Left colon (tissue), 2 donors: Measurements from ENCODE around the gene HP. TPM values are rescaled to one million over a fixed set of nuclear protein-coding genes. Genes with fewer than 3 reads are reported as not detected.
"Not testable (repeated sequence)": the region's sequence is repeated elsewhere in the genome, so short reads cannot be mapped to it uniquely, and the experiment has no call there.

ENCODE experiments used
- ATAC-seq: fragments of 200-7000 bp; cut with Tn5 transposase; one replicate; pipeline ENCODE4 v1.9.1; 2020; ENCODE audit warnings: mild to moderate bottlenecking, moderate library complexity
- DNase-seq, 2 donors: peaks; one replicate each; pipeline ENCODE4 v3.0.0-alpha.2; 2020
- intact Hi-C, 2 donors: fragments of 100-400 bp; cut with DNase I in 1 of 2; cut with micrococcal nuclease in 1 of 2; formaldehyde crosslinking; loops; one replicate each; pipeline versions ENCODE4 v1.11.2 to v1.14.0; 2022; cut with DNase I, micrococcal nuclease
- total RNA-seq, 2 donors: library from RNA; stranded (reverse); fragmentation: NEBNext Ultra II Directional; extraction: Animal tissue kit (Norgen Biotek cat#: 25700); gene quantifications; one replicate each; pipeline ENCODE4 v1.2.1, GENCODE V29; 2021
- donor health status: DM: no; HTN: no; CAD: no.
- donor health status: DM: yes; HTN: yes; CAD: no.

Gene HP
- total RNA-seq, 2 donors from 2014 or later, result not detected

GRCh38 chr16:72029567-72030271, 24.6 kb upstream of the HP start:
- ATAC-seq (no peak), DNase-seq (no peak)
- intact Hi-C loops, result no loop called here

- no peak for ATAC-seq
- DNase-seq, result no peak
- intact Hi-C loops, result no loop called here
These were observed 20.9 kb upstream of the HP start for GRCh38 chr16:72033437-72033836.

GRCh38 chr16:72036098-72036497, 18.2 kb upstream of the HP start:
- intact Hi-C loops, result no loop called here
- ATAC-seq (no peak), DNase-seq (no peak)

GRCh38 chr16:72042157-72042660, 12.1 kb upstream of the HP start:
- DNase-seq (no peak), ATAC-seq (no peak)
- intact Hi-C loops, result no loop called here

GRCh38 chr16:72043058-72043457, 11.2 kb upstream of the HP start:
- ATAC-seq (no peak), DNase-seq (no peak)
- intact Hi-C loops, result no loop called here

- ATAC-seq (no peak), DNase-seq (no peak)
- intact Hi-C loops, result no loop called here
These were observed 10.8 kb upstream of the HP start for GRCh38 chr16:72043539-72043938.

- no peak for ATAC-seq
- intact Hi-C loops, result no loop called here
- DNase-seq, result no peak
These were observed 10.0 kb upstream of the HP start for GRCh38 chr16:72044296-72044695.

GRCh38 chr16:72044825-72045359, 9.4 kb upstream of the HP start:
- DNase-seq (no peak), ATAC-seq (no peak)
- intact Hi-C loops, result no loop called here

GRCh38 chr16:72049110-72049509, 5.2 kb upstream of the HP start:
- no peak for ATAC-seq
- intact Hi-C loops, result no loop called here

GRCh38 chr16:72050769-72051464, 3.4 kb upstream of the HP start:
- intact Hi-C loops, result no loop called here
- DNase-seq (no peak), ATAC-seq (no peak)

More at GRCh38 chr16:72049110-72049509, 5.2 kb upstream of the HP start:
- no peak for DNase-seq

- intact Hi-C loops, result no loop called here
- ATAC-seq, result no peak
- no peak for DNase-seq
These were observed 2.5 kb upstream of the HP start for GRCh38 chr16:72051818-72052217.

- DNase-seq, result no peak
- ATAC-seq, result no peak
- intact Hi-C loops, result no loop called here
These were observed 1.6 kb downstream of the HP start for GRCh38 chr16:72055911-72056310.

GRCh38 chr16:72057313-72057712, 3.0 kb downstream of the HP start:
- DNase-seq, intact Hi-C loops: not testable (repeated sequence)
- peak; percentile 82 for ATAC-seq

GRCh38 chr16:72059060-72059459, 4.8 kb downstream of the HP start:
- ATAC-seq, result peak; percentile 78
- peak in 1 of 2 donors; percentile 7 for DNase-seq
- intact Hi-C loops, result not testable (repeated sequence)

GRCh38 chr16:72060405-72060804, 6.1 kb downstream of the HP start:
- intact Hi-C loops, result no loop called here
- ATAC-seq (no peak), DNase-seq (no peak)

GRCh38 chr16:72061564-72061963, 7.3 kb downstream of the HP start:
- DNase-seq (no peak), ATAC-seq (no peak)
- intact Hi-C loops, result no loop called here

- no peak for DNase-seq
- intact Hi-C loops, result no loop called here
- ATAC-seq, result no peak
These were observed 10.1 kb downstream of the HP start for GRCh38 chr16:72064361-72064894.

GRCh38 chr16:72066747-72067146, 12.4 kb downstream of the HP start:
- ATAC-seq (peak; percentile 64), DNase-seq (no peak)
- intact Hi-C loops, result no loop called here

GRCh38 chr16:72068930-72069329, 14.6 kb downstream of the HP start:
- no peak for ATAC-seq
- no peak for DNase-seq
- intact Hi-C loops, result no loop called here
